GM18526 (cell line): ENCODE measurements around the gene NUDT16L1.

Source experiments
- POLR2A ChIP-seq: IDR thresholded peaks from 3 replicates; pipeline ENCODE4 v1.6.1; 2011; ENCODE audit not compliant: insufficient read length; ENCODE audit errors: extremely low read depth

Gene NUDT16L1

DNA sequence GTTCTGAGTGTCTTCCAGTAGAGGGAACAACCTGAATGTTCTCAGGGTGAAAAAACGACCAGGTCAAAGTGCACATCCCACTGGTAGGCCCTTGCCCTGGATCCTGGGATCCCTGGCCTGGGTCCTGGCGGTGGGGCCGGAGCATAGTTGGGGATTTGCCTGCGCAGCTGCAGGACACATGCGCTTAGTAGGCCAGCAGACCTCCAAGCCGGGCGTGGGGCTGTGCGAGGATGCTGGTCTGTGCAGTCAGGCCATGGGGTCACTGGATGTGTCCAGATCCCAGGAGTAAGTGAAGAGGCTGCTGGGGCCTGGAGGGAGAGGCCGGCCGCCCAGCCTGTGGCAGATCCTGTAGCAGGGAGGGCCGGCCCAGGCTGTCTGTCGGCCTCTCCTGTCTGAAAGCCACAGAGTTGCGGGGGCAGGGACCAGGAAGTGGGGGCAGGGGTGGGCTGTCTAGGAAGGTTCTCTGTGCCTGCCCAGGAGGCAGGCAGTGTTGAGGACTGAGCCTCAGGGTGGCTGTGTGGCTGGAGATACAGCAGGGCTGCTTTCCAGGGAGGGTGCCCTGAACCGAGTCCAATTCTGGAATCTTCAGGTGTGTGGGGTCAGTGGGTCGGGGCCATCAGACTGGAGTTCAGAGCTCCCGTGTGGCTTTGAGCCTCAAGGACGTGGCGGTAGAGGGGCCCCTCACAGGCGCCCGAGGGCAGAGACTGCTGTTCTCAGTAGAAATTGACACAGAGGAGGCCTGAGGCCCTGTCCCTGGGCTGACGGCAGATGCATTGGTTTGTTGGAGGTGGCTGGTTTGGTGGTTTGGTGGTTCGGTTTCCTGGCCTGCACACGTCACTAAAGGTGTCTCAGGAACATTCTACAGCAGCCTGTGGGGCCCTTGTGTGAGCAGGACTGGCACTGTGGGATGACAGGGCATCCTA lies 17.2 kb upstream of the NUDT16L1 start:
- TF ChIP-seq POLR2A: no peak

DNA sequence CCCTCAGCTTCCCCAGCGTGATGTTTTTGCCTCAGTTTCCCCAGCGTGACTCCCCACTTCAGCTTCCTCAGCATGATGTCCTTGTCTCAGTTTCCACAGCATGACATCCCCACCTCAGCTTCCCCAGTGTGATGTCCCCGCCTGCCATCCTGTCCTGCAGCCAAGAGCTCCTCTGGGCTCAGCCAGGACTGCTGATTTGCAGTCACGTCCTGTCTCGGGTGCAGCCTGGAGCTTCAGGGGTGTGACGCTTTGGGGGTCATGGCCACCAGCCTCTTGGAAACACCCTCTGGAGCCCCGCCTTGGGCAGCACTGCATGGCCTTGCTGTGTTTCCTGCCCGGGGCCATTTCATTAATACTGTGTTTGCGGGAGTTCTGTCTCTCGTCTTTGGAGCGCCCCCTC lies 16.5 kb upstream of the NUDT16L1 start:
- TF ChIP-seq POLR2A: no peak

DNA sequence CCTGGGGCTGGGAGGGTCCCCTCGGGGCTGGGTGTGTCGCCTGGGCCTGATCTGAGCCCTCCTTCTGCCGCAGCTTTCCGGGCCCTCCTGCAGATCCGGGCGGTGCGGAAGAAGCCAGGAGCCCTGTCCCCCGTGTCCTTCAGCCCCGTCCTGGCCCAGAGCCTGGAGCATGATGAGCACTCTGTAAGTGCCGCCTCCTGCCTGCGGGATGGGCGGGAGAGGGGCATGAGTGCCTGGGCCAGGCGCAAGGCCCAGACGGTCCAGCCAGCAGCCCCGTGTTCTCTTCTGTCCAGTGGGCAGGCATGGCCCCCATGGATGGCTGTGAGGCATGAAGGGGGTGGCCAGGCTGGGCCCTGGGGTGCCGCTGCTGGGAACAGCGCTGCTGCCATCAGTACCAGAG lies 16.0 kb upstream of the NUDT16L1 start:
- no peak for TF ChIP-seq POLR2A

DNA sequence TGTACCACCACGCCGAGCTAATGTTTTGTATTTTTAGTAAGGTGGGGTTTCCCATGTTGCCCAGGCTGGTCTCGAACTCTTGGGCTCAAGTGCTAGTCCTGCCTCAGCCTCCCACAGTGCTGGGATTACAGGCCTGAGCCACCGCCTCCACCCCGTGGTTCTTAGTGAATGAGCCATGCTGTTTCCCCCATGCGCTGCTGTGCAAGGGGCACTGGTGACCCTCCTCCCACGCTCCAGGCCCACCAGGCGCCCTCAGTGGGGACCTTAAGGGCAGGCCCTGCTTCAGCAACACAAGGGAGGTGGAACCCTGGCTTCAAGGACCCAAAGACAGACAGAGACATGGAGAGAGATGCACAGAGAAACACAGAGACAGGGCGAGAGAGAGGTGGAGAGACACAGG lies 15.4 kb upstream of the NUDT16L1 start:
- TF ChIP-seq POLR2A: no peak

DNA sequence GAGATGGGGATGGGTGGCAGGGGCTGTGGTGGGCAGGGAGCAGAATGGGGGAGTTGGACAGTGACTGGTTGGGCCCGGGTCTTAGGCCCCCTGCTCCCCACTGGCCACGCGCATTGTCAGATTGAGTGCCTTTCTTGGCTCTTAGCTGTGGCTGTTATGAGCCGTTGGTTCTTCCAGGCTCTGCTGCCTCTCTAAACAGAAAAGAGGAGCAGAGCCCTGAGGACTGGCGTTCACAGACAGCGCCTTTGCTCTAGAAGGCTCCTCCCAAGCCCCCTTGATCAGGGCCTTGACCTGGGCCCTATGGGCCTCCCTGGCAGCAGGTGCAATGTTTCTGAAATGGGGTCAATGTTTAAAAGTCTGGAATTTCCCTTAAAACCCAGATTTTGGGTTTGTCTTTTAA lies 14.8 kb upstream of the NUDT16L1 start:
- TF ChIP-seq POLR2A: no peak

DNA sequence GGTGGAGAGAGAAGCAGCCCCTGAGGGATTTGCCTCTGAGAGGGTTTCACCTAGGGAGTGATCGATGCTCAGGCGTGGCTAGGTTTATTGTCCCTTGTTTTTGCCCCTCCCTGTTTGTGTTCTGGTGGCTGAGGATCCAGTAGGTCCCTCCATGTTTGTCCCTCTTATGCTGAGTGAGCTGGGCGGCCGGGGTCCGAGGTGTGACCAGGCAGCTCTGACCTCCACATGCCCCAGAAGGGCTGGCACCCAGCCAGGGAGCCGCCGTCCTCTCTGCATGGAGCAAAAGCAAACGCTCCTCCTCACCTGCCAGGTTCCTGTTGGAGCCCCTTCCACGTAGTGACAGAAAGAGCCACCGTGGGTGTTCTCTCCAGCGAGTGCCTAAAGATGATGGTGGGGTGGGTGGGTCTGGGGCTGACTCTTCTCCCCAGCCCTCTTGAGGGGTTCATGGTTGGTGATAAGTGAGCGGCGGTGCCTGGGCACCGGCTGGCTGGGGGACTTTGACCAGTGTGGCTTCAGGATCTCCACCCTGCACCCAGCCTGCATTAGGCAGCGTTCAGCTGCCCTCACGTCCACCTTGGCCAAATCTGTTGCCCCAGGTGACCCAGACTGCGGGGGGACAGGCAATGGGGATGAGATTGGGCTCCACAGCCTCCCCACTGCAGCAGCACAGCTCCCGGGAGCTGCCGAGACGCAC lies 14.1 kb upstream of the NUDT16L1 start:
- no peak for TF ChIP-seq POLR2A

DNA sequence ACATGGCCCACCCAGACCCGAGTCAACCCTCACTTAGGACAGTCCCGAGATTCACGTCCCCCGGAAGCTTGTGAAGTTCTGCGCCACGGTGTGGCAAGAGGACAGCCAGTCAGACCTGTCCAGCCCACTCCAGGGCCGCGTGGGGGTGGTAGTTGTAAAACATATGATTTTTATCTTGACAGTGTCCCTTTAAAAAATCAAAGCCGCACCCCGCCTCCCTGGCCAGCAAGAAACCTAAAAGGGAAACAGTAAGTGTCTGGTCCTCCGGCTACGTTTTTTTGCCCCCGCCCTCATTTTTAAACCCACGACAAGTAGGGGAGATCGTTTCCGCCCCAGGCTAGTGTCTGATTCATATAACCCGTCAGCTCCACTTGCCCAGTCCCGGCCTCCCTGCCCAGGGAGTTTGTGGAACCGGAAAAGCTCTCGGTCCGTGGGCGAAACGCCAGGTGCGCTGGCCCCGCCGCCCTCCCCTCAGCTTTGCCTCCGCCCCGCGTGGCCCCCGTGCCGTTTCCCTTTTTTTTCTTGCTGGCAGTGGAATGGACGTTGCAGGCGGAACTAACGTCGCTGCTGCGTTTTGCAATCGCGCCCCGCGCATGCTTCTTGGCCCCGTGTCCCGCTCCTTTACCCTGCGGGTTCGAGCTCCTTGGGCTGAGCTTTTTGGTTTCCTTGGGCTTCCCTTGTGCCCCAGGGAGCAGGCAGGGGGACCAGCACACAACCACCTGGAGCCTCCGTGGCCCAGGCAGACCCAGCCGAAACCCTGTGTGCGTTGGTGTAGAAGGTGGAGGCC lies 13.3 kb upstream of the NUDT16L1 start:
- TF ChIP-seq POLR2A: no peak

DNA sequence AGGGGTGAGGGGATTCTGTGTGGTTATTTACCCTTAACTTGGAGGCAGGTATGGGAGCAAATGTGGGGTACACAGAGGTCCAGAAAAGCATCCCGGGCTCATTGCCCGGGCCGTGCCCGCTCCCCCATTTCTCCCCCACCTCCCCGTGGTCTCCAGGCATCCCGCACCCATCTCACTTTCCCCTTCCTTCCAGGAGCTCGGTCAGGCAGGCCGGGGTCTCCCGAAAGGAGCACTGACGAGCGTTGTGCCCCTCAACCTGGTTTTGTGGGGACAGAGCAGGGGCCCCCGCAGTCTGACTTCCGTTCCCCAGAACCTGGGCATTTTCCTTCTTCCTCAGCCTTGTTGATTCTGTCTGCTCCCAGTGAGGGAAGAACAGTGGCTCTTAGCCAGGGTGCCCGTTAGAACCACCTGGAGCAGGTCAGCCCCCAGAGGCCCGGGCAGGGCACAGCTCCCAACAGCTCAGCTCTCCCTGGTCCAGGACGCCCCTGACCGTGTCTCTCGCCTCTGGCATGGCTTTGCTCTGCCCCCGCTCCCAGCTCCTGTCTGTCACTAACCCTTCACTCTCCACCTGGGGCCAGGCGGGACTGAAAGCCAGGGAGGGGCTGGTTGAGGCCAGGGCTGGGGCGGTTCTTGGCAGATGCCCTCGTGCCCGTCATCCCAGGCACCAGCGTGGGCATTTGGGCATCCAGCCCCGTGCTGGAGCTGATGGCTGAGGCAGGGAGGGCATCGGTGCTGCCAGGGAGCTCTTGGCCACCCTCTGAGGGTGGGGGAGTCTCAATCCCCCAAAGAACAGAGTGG lies 12.5 kb upstream of the NUDT16L1 start:
- no peak for TF ChIP-seq POLR2A

DNA sequence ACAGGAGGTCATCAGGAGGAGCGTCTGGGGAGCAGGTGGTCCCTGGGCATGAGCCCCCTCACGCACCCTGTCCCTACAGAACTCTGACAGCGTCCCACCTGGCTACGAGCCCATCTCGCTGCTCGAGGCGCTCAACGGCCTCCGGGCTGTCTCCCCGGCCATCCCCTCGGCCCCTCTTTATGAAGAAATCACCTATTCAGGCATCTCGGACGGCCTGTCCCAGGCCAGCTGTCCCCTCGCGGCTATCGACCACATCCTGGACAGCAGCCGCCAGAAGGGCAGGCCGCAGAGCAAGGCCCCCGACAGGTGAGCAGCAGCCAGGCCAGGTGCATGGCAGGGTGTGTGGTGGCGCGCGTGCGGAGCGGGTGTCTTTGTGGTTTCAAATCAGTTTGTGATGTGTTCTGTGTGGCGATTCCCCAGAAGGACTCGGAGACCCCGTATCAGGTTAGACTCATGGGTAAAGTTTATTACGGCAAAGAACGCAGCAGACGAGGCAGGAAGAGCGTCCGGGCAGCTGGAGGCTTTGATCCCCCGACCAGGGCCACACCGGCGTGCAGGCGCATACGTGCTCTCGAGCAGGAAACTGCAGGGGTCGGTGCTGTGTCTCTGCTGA lies 11.8 kb upstream of the NUDT16L1 start:
- no peak for TF ChIP-seq POLR2A

DNA sequence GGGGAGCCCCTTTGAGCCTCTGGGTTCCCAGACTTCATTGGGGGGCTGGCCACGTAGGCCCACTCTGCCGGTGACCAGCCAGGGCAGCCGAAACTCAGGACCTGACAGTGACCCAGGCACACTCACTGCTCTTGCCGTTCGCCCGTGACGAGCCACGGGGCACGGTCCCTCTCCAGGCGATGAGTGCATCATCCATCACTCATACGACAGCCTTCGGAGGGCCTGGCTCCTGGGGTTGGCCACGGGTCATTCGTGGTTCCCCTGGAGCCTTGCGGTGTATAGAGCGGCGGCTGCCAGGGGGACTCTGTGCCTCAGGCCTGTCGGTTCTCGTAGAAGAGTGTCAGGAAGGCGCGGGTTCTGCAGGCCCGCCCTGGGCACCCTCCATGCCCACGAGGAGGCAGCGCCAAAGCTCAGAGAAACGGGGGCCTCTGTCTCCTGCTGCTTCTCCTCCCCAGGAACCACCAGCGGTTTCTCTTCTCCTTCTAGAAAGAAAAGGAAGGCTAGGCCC lies 11.2 kb upstream of the NUDT16L1 start:
- no peak for TF ChIP-seq POLR2A

DNA sequence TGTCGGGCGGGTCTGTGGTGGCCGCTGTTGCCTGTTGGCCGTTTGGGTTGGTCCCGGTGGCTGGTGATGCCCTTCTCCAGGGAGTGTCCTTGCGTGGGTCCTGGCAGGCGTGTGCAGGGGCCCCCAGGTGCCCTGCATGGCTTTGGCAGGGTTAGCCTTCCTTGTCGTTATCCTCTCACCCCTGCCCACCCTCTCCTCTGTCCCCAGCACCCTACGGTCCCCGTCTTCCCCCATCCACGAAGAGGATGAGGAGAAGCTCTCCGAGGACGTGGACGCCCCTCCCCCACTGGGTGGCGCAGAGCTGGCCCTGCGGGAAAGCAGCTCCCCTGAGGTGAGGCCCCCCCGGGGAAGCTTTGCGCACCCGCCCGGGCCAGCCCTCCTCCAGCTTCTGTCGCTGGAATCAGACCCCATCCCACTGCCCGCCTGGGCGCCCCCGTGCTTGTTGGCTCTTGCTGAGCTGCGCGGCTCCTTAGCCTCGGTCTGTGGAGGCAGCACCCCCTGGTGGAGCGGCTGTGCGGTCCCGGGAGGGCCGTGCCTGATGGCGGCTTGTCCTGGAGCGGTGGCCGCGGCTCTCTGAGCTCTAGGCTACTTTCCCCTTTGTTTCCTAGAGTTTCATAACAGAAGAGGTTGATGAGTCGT lies 10.6 kb upstream of the NUDT16L1 start:
- no peak for TF ChIP-seq POLR2A

DNA sequence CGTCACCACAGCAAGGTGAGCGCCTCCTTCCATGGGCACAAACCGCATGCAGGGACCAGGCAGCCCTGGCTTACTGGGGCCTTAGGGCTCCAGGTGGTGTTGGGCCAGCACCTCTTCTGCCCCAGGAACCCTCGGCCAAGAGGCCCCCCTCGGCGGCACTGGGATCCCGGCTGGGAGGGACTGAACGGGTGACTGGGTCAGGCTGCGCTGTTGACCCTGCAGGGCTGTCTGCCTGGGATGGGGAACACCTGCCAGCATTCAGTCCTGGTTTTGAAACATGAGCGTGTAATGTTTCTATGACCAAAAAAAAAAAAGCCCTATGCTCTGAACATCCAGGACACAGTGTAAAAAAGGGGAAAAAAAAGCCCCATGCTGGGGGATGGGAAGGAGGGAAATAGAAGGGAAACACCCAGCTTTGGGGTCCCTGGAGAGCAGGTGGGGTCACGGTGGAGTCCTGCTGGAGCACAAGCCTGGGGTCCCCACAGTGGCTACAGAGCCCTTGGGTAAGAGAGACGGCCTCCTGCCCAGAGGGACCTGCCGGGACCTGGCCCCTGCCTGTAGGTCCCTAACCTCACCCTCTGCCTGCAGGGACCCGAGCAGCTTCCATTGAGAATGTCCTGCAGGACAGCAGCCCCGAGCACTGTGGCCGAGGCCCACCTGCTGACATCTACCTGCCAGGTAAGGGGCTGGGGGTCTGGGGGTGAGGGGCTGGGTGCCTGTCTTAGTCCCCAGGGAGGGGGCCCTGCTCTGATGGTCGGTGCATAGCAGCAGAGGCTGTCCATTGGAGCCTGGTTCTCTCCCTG lies 9.9 kb upstream of the NUDT16L1 start:
- TF ChIP-seq POLR2A: no peak

DNA sequence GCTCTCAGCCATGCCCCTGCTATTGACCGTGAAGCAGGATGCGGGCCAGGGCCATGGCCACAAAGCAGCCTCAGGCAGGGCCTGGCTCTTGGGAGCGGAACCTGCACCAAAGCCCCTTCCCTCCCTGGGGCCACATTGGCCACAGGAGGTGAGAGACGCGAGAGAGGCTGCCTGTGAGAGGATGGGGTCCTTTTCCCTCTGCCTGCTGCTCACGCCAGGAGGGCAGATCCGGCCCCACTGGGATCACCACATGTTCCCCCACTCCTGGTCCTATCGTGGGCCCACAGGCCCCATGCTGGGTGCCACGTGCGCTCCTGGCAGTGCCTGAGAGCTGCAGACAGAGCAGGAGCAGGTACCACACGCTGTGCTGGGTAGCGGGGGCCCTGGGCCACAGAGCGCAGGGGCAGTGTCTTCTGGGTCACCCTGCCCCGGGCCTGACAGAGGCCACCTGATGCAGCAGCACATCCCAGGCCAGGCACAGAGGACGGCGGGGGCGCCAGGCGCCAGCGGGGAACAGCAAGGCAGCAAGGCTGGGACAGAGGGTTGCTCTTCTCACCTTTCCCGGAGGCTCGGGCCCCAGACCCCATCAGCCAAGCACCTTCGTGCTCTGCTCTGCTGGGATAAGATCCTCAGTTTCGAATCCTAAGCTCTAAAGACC lies 9.2 kb upstream of the NUDT16L1 start:
- TF ChIP-seq POLR2A: no peak

DNA sequence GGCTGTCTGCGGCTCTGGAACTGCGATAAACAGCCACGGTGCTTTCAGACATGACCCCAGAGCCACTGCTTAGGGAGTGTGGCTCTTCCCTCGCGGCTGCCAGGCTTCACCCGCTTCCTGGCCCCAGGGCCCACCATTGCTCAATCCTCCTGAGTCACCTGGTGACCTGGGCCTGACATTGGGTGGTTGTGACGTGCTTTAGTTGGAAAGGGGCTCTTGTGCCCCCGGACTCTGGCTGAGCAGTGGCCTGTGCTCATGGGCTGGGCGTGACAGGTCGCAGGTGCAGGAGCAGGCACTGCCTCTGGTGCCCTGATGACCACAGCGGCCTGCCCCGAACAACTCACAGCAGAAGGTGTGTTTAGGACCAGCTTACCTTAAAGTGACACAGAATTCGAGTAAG lies 8.6 kb upstream of the NUDT16L1 start:
- no peak for TF ChIP-seq POLR2A
